A673 (cell line): ENCODE results near the gene PIAS4. TPM values are rescaled to one million over a fixed set of nuclear protein-coding genes. Genes with fewer than 3 reads are reported as not detected.

ENCODE experiments used
- BruUV-seq: library from RNA; stranded (reverse); fragments of 400-500 nt; replicated peaks from 2 replicates; lab custom pipeline; 2021; lab: Mats Ljungman, UMichigan
- CTCF ChIA-PET: fragments of 300-600 bp; sonication (Branson Sonifier 250); formaldehyde crosslinking; loops from one replicate; lab custom pipeline; 2022; ENCODE audit warnings: antibody characterized with exemption; lab: Charles Lee
- POLR2A ChIA-PET: fragments of 300-600 bp; sonication (Branson Sonifier 250); formaldehyde crosslinking; loops from one replicate; lab custom pipeline; 2022; ENCODE audit warnings: antibody characterized with exemption; ENCODE audit not compliant: low non-redundant PET; lab: Charles Lee
- DNase-seq: peaks from one replicate; pipeline ENCODE4 v3.0.0-alpha.2; 2015; ENCODE audit warnings: low spot score
- H3K27ac ChIP-seq: fragments of 200-600 bp; sonication (generic); 2 replicates; pipeline ENCODE4 v1.5.1; 2016; ENCODE audit warnings: mixed run types, low read depth, mild to moderate bottlenecking, mixed read lengths, antibody characterized with exemption, low read length; ENCODE audit not compliant: poor library complexity, severe bottlenecking
- H3K27me3 ChIP-seq: fragments of 200-600 bp; sonication (generic); replicated peaks from 2 replicates; pipeline ENCODE4 v1.6.1; 2017; ENCODE audit warnings: mixed run types, low read depth, mild to moderate bottlenecking, mixed read lengths, antibody characterized with exemption, low read length; ENCODE audit not compliant: insufficient read depth, poor library complexity
- H3K36me3 ChIP-seq: fragments of 200-600 bp; sonication (generic); 2 replicates; pipeline ENCODE4 v1.6.1; 2016; ENCODE audit warnings: mixed run types, mild to moderate bottlenecking, mixed read lengths, antibody characterized with exemption, low read length; ENCODE audit not compliant: insufficient read depth, poor library complexity, severe bottlenecking
- H3K4me1 ChIP-seq: fragments of 200-600 bp; sonication (generic); 2 replicates; pipeline ENCODE4 v1.6.1; 2017; ENCODE audit warnings: mixed run types, mild to moderate bottlenecking, mixed read lengths, antibody characterized with exemption, low read length; ENCODE audit not compliant: insufficient read depth, poor library complexity, severe bottlenecking
- H3K4me3 ChIP-seq: fragments of 200-600 bp; sonication (generic); 2 replicates; pipeline ENCODE4 v1.5.1; 2016; ENCODE audit warnings: low read depth, mixed run types, mild to moderate bottlenecking, mixed read lengths, low read length; ENCODE audit not compliant: poor library complexity, severe bottlenecking
- H3K9me3 ChIP-seq: fragments of 200-600 bp; sonication (generic); 2 replicates; pipeline ENCODE4 v1.6.1; 2016; ENCODE audit warnings: mixed run types, low read depth, mild to moderate bottlenecking, mixed read lengths, antibody characterized with exemption, low read length; ENCODE audit not compliant: poor library complexity, severe bottlenecking
- EZH2 ChIP-seq: fragments of 200-600 bp; sonication (generic); IDR thresholded peaks from 2 replicates; pipeline ENCODE4 v1.6.1; 2017; ENCODE audit warnings: borderline replicate concordance, low read depth, mild to moderate bottlenecking, mixed read lengths, antibody characterized with exemption, low read length; ENCODE audit not compliant: poor library complexity, severe bottlenecking
- intact Hi-C: fragments of 100-400 bp; cut with micrococcal nuclease; formaldehyde crosslinking; loops from one replicate; pipeline ENCODE4 v1.10.0; 2022; ENCODE audit not compliant: unreplicated experiment
- total RNA-seq: library from RNA; stranded (reverse); gene quantifications from 2 replicates; pipeline ENCODE4 v1.2.3, GENCODE V29; 2021
- TF ChIP-seq, protein P1 (sequence below): fragments of 300-800, 200-600 bp; sonication (generic); conservative IDR thresholded peaks from 2 replicates; pipeline ENCODE4 v1.5.1; 2017; ENCODE audit warnings: low read depth, mild to moderate bottlenecking, antibody characterized with exemption, low read length, moderate library complexity, mixed read lengths

Gene PIAS4
- total RNA-seq, 1 experiment from 2014 or later: 59.1 TPM

DNA sequence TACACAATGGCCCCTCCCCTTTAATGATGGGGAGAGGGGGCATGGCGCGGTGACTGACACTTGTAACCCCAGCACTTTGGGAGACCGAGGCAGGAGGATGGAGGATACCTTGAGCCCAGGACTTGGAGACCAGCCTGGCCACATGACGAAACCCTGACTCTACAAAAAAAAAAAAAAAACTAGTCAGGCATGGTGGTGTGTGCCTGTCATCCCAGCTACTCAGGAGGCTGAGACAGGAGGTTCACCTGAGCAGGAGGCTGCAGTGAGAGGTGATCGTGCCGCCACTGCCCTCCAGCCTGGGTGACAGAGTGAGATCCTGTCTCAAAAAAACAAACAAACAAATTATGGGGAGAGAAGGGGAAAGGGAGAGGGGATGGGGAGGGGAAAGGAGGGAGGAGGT is 72.9 kb downstream of the PIAS4 start:
- ChIA-PET CTCF (no interaction called here), POLR2A (no interaction called here)
- Histone ChIP-seq H3K9me3 (no peaks in the 10 kb centered on the region), H3K27ac (no peak overlapping the region), H3K4me3 (no peak overlapping the region), H3K27me3 (no peaks in the 10 kb centered on the region), H3K4me1 (peaks cover 5% of the 10 kb centered on the region), H3K36me3 (no peaks in the 10 kb centered on the region)
- DNase-seq: no peak
- no TSS peak for BruUV-seq
- intact Hi-C loops: no loop called here
- TF ChIP-seq, protein P1, sequence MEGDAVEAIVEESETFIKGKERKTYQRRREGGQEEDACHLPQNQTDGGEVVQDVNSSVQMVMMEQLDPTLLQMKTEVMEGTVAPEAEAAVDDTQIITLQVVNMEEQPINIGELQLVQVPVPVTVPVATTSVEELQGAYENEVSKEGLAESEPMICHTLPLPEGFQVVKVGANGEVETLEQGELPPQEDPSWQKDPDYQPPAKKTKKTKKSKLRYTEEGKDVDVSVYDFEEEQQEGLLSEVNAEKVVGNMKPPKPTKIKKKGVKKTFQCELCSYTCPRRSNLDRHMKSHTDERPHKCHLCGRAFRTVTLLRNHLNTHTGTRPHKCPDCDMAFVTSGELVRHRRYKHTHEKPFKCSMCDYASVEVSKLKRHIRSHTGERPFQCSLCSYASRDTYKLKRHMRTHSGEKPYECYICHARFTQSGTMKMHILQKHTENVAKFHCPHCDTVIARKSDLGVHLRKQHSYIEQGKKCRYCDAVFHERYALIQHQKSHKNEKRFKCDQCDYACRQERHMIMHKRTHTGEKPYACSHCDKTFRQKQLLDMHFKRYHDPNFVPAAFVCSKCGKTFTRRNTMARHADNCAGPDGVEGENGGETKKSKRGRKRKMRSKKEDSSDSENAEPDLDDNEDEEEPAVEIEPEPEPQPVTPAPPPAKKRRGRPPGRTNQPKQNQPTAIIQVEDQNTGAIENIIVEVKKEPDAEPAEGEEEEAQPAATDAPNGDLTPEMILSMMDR: no peak
- no peak for TF ChIP-seq EZH2

DNA sequence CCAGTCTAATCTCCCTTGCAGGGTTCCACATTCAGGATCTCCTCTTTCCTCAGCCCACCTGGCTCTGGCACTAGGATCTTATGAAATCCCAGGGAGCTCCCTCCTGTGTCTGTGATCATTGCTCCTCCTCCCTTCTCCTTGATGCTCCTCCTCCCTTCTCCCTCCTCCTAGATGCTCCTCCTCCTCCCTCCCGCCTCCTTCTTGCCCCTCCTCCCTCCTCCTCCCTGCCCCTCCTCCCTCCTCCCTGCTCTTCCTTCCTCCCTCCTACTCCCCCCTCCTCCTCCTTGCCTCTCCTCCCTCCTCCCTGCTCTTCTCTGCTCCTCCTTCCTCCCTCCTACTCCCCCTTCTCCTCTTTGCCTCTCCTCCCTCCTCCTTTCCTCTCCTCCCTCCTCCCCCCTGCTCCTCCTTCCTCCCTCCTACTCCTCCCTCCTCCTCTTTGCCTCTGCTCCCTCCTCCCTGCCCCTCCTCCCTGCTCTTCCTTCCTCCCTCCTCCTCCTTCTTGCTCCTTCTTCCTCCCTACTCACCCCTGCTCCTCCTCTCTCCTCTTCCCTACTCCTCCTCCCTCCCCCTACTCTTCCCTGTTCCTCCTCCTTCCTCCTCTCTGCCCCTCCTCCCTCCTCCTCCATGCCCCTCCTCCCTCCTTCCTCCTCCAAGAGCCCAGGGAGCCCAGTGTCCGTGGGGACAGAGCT is 74.0 kb downstream of the PIAS4 start:
- no TSS peak for BruUV-seq
- H3K27me3 ChIP-seq: no peaks in the 10 kb centered on the region
- POLR2A ChIA-PET: no interaction called here
- no peak for TF ChIP-seq EZH2
- TF ChIP-seq, protein P1: no peak
- peak; percentile 57 for DNase-seq
- CTCF ChIA-PET: interaction anchor here (0.6 to 0.7 kb wide), 2 partner anchors 15 to 125 kb away, joined by 3 to 6 read pairs; no protein-coding TSS in a partner anchor
- no peak overlapping the region for H3K4me3 ChIP-seq
- peaks cover 5% of the 10 kb centered on the region for H3K4me1 ChIP-seq
- H3K36me3 ChIP-seq: no peaks in the 10 kb centered on the region
- intact Hi-C loops: no loop called here
- no peak overlapping the region for H3K27ac ChIP-seq
- no peaks in the 10 kb centered on the region for H3K9me3 ChIP-seq

DNA sequence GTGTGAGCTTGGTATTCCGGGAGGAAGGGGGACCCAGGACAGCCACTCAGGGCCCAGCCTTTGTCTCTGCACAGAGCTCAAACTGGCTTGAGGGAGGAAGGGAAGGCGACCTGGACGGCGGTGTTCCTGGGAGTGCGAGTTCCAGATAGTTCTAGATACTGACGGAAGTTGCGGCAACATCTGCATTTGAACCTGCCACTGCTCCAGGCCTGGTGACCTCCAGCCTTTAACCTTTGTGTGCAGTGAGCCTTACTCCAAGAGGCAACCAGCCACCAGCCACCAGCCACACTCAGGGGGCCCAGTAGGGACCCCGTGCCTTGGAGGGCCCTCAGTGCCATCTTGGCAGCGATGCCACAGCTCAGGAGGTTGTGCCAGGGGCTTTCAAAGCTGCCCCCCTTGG is 74.6 kb downstream of the PIAS4 start:
- ChIA-PET POLR2A (no interaction called here), CTCF (no interaction called here)
- no peak overlapping the region for H3K27ac ChIP-seq
- no peak overlapping the region for H3K4me3 ChIP-seq
- intact Hi-C loops: no loop called here
- H3K36me3 ChIP-seq: no peaks in the 10 kb centered on the region
- no peaks in the 10 kb centered on the region for H3K27me3 ChIP-seq
- TF ChIP-seq EZH2: no peak
- TF ChIP-seq, protein P1: no peak
- H3K9me3 ChIP-seq: no peaks in the 10 kb centered on the region
- no peak for DNase-seq
- H3K4me1 ChIP-seq: peaks cover 5% of the 10 kb centered on the region
- BruUV-seq: no TSS peak
